SK-N-SH treated with all-trans-retinoic acid at 6 μM for 48 hours (cell line): ENCODE data around the gene NR2C2AP.

Experiments used
- ATAC-seq: fragments of 200-7000 bp; cut with Tn5 transposase; 3 replicates; pipeline ENCODE4 v1.9.1; 2020; ENCODE audit warnings: mild to moderate bottlenecking, moderate library complexity
- ARNTL ChIP-seq: fragments of 450-650 bp; formaldehyde crosslinking; IDR thresholded peaks from 2 replicates; pipeline ENCODE4 v1.5.0; 2020; ENCODE audit warnings: low read depth, mild to moderate bottlenecking, moderate library complexity, borderline replicate concordance
- BACH2 ChIP-seq: fragments of 250-450 bp; sonication (Bioruptor Pico); IDR thresholded peaks from 2 replicates; pipeline ENCODE4 v1.9.0; 2021; ENCODE audit warnings: mild to moderate bottlenecking, borderline replicate concordance
- CREB5 ChIP-seq: fragments of 250-450 bp; sonication (Bioruptor Pico); IDR thresholded peaks from 2 replicates; pipeline ENCODE4 v1.5.1; 2020; ENCODE audit warnings: low read depth, mild to moderate bottlenecking, moderate library complexity
- CSRNP3 ChIP-seq: fragments of 250-450 bp; sonication (Bioruptor Pico); IDR thresholded peaks from 2 replicates; pipeline ENCODE4 v1.5.1; 2021; ENCODE audit warnings: mild to moderate bottlenecking, moderate library complexity
- GLIS3 ChIP-seq: fragments of 250-450 bp; sonication (Bioruptor Pico); IDR thresholded peaks from 2 replicates; pipeline ENCODE4 v1.5.0; 2020; ENCODE audit warnings: mild to moderate bottlenecking, moderate library complexity
- ISL1 ChIP-seq: fragments of 250-450 bp; sonication (Bioruptor Pico); IDR thresholded peaks from 2 replicates; pipeline ENCODE4 v2.1.2; 2022; ENCODE audit warnings: mild to moderate bottlenecking, moderate library complexity
- OSR1 ChIP-seq: fragments of 250-450 bp; sonication (Bioruptor Pico); IDR thresholded peaks from 2 replicates; pipeline ENCODE4 v1.8.0; 2022; ENCODE audit warnings: moderate library complexity, mild to moderate bottlenecking, inconsistent platforms
- PATZ1 ChIP-seq: fragments of 250-450 bp; sonication (Bioruptor Pico); IDR thresholded peaks from 2 replicates; pipeline ENCODE4 v1.8.0; 2020; ENCODE audit warnings: mild to moderate bottlenecking, moderate library complexity, borderline replicate concordance
- POU6F1 ChIP-seq: fragments of 250-450 bp; sonication (Bioruptor Pico); IDR thresholded peaks from 2 replicates; pipeline ENCODE4 v1.8.0; 2021; ENCODE audit warnings: low read depth, mild to moderate bottlenecking, moderate library complexity, borderline replicate concordance
- PPARA ChIP-seq: fragments of 250-450 bp; sonication (Bioruptor Pico); IDR thresholded peaks from 2 replicates; pipeline ENCODE4 v1.5.0; 2020; ENCODE audit warnings: mild to moderate bottlenecking, borderline replicate concordance
- RARB ChIP-seq: fragments of 250-450 bp; sonication (Bioruptor Pico); IDR thresholded peaks from 2 replicates; pipeline ENCODE4 v1.8.0; 2021; ENCODE audit warnings: mild to moderate bottlenecking, moderate library complexity
- TOX ChIP-seq: fragments of 250-450 bp; sonication (Bioruptor Pico); IDR thresholded peaks from 2 replicates; pipeline ENCODE4 v1.8.0; 2021; ENCODE audit warnings: mild to moderate bottlenecking, moderate library complexity, borderline replicate concordance
- TSHZ2 ChIP-seq: fragments of 250-450 bp; sonication (Bioruptor Pico); IDR thresholded peaks from 2 replicates; pipeline ENCODE4 v1.5.0; 2020; ENCODE audit warnings: mild to moderate bottlenecking, moderate library complexity
- ZC3H10 ChIP-seq: fragments of 250-450 bp; sonication (Bioruptor Pico); IDR thresholded peaks from 2 replicates; pipeline ENCODE4 v1.5.1; 2021; ENCODE audit warnings: mild to moderate bottlenecking, moderate library complexity
- ZFP3 ChIP-seq: fragments of 250-450 bp; sonication (Bioruptor Pico); IDR thresholded peaks from 2 replicates; pipeline ENCODE4 v1.5.0; 2020; ENCODE audit warnings: mild to moderate bottlenecking, moderate library complexity
- ZFP30 ChIP-seq: fragments of 450-650 bp; formaldehyde crosslinking; IDR thresholded peaks from 2 replicates; pipeline ENCODE4 v1.5.0; 2022; ENCODE audit warnings: mild to moderate bottlenecking, moderate library complexity
- ZNF565 ChIP-seq: fragments of 450-650 bp; formaldehyde crosslinking; conservative IDR thresholded peaks from 2 replicates; pipeline ENCODE4 v1.5.0; 2020; ENCODE audit warnings: low read depth, mild to moderate bottlenecking, moderate library complexity
- ZNF8 ChIP-seq: fragments of 450-650 bp; formaldehyde crosslinking; IDR thresholded peaks from 2 replicates; pipeline ENCODE4 v1.5.0; 2020; ENCODE audit warnings: mild to moderate bottlenecking, moderate library complexity

NR2C2AP gene

GRCh38 chr19:19154768-19155494, 48.3 kb downstream of the NR2C2AP start:
- no peak for ATAC-seq

GRCh38 chr19:19152668-19153384, 50.4 kb downstream of the NR2C2AP start:
- no peak for ATAC-seq
- TF ChIP-seq PATZ1 (no peak), ISL1 (CRISPR knock-in tag) (no peak), ZFP30 (CRISPR knock-in tag) (no peak), TSHZ2 (CRISPR knock-in tag) (no peak), ZNF8 (CRISPR knock-in tag) (no peak), BACH2 (CRISPR knock-in tag) (no peak), PPARA (CRISPR knock-in tag) (no peak), CREB5 (no peak), ZFP3 (CRISPR knock-in tag) (no peak), GLIS3 (CRISPR knock-in tag) (no peak), OSR1 (no peak), ZC3H10 (CRISPR knock-in tag) (no peak), POU6F1 (CRISPR knock-in tag) (no peak)

More at GRCh38 chr19:19154768-19155494, 48.3 kb downstream of the NR2C2AP start:
- TF ChIP-seq PATZ1 (no peak), ARNTL (CRISPR knock-in tag) (no peak), ZFP3 (CRISPR knock-in tag) (peak; percentile 99)

- no peak for ATAC-seq
- no peak for TF ChIP-seq GLIS3 (CRISPR knock-in tag)
- TF ChIP-seq CREB5 = no peak
- TF ChIP-seq CSRNP3 (CRISPR knock-in tag) = no peak
- no peak for TF ChIP-seq RARB (CRISPR knock-in tag)
- TF ChIP-seq ZNF8 (CRISPR knock-in tag) = no peak
- no peak for TF ChIP-seq TOX
- no peak for TF ChIP-seq ZC3H10 (CRISPR knock-in tag)
- TF ChIP-seq ZNF565 = no peak
- TF ChIP-seq, all 23 proteins: peak for 0
Measured at GRCh38 chr19:19151418-19151817, 51.8 kb downstream of the NR2C2AP start.
